ENCODE results near the gene CADM2. TPM values are rescaled to one million over a fixed set of nuclear protein-coding genes. Genes with fewer than 3 reads are reported as not detected.
"Not testable (repeated sequence)": the region's sequence is repeated elsewhere in the genome, so short reads cannot be mapped to it uniquely, and the experiment has no call there.

The CADM2 gene
- total RNA-seq, 1 donor from 2014 or later, result 4.0 TPM

GRCh38 chr3:85979034-85979433 is 1020.2 kb downstream of the CADM2 start:
- Mint-ChIP-seq H3K4me3 (no peak overlapping the region), H3K36me3 (no peaks in the 10 kb centered on the region), H3K9me3 (no peaks in the 10 kb centered on the region), H3K4me1 (ENCODE audit: unreplicated experiment) (no peaks in the 10 kb centered on the region), H3K27me3 (no peaks in the 10 kb centered on the region), H3K27ac (no peak overlapping the region)
- no peak for DNase-seq (ENCODE audit: extremely low spot score, unreplicated experiment)
- TF ChIP-seq CTCF (conservative IDR thresholded peaks at IDR 0.05), result no peak

GRCh38 chr3:85989581-85989980 is 1030.8 kb downstream of the CADM2 start:
- not testable (repeated sequence) for H3K27me3 Mint-ChIP-seq; H3K27ac Mint-ChIP-seq; H3K9me3 Mint-ChIP-seq; DNase-seq (ENCODE audit: extremely low spot score, unreplicated experiment); H3K4me1 Mint-ChIP-seq (ENCODE audit: unreplicated experiment); H3K4me3 Mint-ChIP-seq; H3K36me3 Mint-ChIP-seq

GRCh38 chr3:86029590-86029989 is 1070.8 kb downstream of the CADM2 start:
- no peaks in the 10 kb centered on the region for H3K4me1 Mint-ChIP-seq (ENCODE audit: unreplicated experiment)
- H3K4me3 Mint-ChIP-seq, result no peak overlapping the region
- DNase-seq (ENCODE audit: extremely low spot score, unreplicated experiment), result no peak
- no peaks in the 10 kb centered on the region for H3K27me3 Mint-ChIP-seq
- no peak overlapping the region for H3K27ac Mint-ChIP-seq
- no peaks in the 10 kb centered on the region for H3K36me3 Mint-ChIP-seq
- peaks cover 4% of the 10 kb centered on the region for H3K9me3 Mint-ChIP-seq
- TF ChIP-seq CTCF (conservative IDR thresholded peaks at IDR 0.05), result no peak

- Mint-ChIP-seq H3K4me3 (no peak overlapping the region), H3K4me1 (ENCODE audit: unreplicated experiment) (no peaks in the 10 kb centered on the region), H3K27ac (no peak overlapping the region), H3K36me3 (no peaks in the 10 kb centered on the region), H3K27me3 (no peaks in the 10 kb centered on the region), H3K9me3 (no peaks in the 10 kb centered on the region)
- TF ChIP-seq CTCF (conservative IDR thresholded peaks at IDR 0.05), result no peak
- no peak for DNase-seq (ENCODE audit: extremely low spot score, unreplicated experiment)
Measured at GRCh38 chr3:86037916-86038315, 1079.1 kb downstream of the CADM2 start.

- no peak overlapping the region for H3K4me3 Mint-ChIP-seq
- H3K4me1 Mint-ChIP-seq (ENCODE audit: unreplicated experiment), result no peaks in the 10 kb centered on the region
- no peak for TF ChIP-seq CTCF (conservative IDR thresholded peaks at IDR 0.05)
- H3K36me3 Mint-ChIP-seq, result no peaks in the 10 kb centered on the region
- no peaks in the 10 kb centered on the region for H3K9me3 Mint-ChIP-seq
- H3K27ac Mint-ChIP-seq, result no peak overlapping the region
- H3K27me3 Mint-ChIP-seq, result no peaks in the 10 kb centered on the region
- no peak for DNase-seq (ENCODE audit: extremely low spot score, unreplicated experiment)
Measured at GRCh38 chr3:86046436-86047136, 1087.8 kb downstream of the CADM2 start.

GRCh38 chr3:86047161-86047560 is 1088.4 kb downstream of the CADM2 start:
- Mint-ChIP-seq H3K4me1 (ENCODE audit: unreplicated experiment) (no peaks in the 10 kb centered on the region), H3K27me3 (no peaks in the 10 kb centered on the region), H3K4me3 (no peak overlapping the region), H3K36me3 (no peaks in the 10 kb centered on the region), H3K27ac (no peak overlapping the region), H3K9me3 (no peaks in the 10 kb centered on the region)
- TF ChIP-seq CTCF (conservative IDR thresholded peaks at IDR 0.05), result no peak
- no peak for DNase-seq (ENCODE audit: extremely low spot score, unreplicated experiment)
